ENCODE data around the gene LEKR1.
"Not testable (repeated sequence)": the region's sequence is repeated elsewhere in the genome, so short reads cannot be mapped to it uniquely, and the experiment has no call there.

Gene LEKR1

DNA sequence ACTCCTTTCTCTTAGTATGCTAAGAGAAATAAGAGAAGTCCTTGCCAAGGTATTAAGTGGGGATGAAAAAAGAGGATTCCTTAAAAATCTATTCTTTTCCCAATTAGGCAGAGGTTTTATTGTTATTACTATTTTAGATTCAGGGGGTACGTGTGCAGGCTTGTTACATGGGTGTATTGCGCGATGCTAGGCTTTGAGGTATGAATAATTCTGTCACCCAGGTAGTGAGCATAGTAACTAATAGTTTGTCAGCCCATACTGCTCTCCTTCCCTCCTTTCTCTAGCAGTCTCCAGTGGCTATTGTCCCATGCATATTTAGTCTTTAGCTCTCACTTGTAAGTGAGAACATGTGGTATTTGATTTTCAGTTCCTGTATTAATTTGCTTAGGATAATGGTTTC is 83.9 kb downstream of the LEKR1 start:
- no peak for DNase-seq

DNA sequence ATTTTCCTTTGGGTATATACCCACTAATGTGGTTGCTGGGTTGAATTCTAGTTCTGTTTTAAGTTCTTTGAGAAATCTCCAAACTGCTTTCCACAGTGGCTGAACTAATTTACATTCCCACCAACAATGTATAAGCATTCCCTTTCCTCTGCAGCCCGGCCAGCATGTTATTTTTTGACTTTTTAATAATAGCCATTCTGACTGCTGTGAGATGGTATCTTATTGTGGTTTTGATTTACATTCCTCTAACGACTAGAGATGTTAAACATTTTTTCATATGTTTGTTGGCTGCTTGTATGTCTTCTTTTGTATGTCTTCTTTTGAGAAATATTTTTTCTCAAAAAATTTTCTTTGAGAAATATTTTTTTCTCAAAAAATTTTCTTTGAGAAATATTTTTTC is 84.7 kb downstream of the LEKR1 start:
- not testable (repeated sequence) for DNase-seq

DNA sequence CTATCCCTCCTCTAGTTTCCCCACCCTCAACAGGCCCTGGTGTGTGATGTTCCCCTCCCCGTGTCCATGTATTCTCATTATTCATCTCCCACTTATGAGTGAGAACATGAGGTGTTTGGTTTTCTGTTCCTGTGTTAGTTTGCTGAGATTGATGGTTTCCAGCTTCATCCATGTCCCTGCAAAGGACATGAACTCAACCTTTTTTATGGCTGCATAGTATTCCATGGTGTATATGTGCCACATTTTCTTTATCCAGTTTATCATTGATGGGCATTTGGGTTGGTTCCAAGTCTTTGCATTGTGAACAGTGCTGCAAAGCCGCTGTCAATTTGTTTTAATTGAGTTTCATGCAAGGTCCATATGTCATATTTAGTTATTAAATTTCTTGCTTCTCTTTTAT is 88.1 kb downstream of the LEKR1 start:
- not testable (repeated sequence) for DNase-seq

DNA sequence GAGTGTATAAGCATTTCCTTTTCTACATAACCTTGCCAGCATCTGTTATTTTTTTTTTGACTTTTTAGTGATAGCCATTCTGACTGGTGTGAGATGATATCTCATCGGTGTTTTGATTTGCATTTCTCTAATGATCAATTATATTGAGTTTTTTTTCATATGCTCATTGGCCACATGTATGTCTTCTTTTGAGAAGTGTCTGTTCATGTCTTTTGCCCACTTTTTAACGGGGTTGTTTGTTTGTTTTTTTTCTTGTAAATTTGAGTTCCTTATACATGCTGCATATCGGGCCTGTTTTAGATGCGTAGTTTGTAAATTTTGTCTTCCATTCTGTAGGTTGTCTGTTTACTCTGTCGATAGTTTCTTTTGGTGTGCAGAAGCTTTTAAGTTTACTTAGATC is 89.2 kb downstream of the LEKR1 start:
- DNase-seq: no peak

DNA sequence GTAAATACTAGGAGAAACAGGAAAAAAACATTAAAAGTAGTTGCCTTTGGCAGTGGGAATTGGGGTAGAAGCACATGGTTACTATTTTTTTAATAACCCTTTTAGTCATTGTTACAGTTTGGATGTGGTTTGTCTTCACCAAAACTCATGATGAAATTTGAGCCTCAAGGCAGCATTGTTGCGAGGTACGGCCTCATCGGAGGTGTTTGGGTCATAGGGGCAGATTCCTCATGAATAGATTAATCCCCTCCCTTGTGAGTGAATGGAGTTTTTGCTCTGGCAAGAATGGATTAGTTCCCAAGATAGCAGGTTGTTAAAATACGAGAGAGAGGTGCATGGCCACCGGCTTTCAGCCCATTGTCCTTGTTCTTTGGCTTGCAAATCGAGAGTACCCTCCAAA is 92.6 kb downstream of the LEKR1 start:
- no peak for DNase-seq

DNA sequence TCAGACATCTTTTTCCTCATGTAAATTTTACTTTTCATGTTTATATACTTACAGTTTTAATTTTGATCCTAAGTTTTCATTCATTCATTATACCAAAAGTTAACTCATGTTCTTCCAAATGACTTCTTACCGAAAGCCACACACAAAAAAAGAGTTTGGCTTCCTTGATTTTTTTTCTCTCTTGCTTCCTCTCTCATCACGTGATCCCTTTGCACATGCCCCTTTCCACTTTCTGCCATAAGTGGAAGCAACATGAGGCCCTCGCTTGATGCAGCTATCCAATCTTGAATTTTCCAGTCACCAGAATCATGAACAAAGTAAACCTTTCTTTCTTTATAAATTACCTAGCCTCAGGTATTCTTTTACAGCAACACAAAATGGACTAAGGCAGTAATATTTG is 93.7 kb downstream of the LEKR1 start:
- no peak for DNase-seq

DNA sequence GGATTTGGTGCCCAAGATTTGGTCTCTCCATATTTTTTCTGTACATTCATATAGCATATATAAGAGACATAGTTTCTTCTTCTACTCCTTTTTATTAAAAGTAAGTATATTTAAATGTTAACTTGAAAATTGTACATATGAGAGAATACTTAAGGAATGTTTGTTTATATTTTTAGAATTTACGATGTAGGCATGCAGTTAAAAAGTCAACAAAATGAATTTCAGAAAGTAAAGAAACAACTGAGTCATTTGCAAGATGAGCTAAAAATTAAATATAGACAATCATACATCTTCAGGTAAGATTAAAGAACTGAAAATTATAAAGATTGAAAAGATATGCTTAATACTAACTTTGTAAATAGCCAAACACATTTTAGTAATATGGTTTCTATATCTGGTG is 94.2 kb downstream of the LEKR1 start:
- no peak for DNase-seq

DNA sequence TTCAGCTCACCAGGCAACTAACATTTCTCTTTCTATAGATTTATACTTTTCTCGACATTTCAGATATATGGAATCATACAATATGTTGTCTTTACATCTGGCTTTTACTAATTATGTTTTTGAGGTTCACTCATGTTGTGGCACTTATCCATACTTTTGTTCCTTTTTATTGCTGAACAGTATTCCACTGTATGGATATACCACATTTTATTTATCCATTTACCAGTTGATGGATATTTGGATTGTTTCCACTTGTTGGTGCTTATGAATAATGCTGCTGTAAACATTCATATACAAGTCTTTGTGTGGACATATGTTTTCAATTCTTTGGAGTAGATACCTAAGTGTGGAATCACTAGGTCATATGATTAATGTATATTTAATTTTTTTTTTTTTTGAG is 97.2 kb downstream of the LEKR1 start:
- DNase-seq: no peak

DNA sequence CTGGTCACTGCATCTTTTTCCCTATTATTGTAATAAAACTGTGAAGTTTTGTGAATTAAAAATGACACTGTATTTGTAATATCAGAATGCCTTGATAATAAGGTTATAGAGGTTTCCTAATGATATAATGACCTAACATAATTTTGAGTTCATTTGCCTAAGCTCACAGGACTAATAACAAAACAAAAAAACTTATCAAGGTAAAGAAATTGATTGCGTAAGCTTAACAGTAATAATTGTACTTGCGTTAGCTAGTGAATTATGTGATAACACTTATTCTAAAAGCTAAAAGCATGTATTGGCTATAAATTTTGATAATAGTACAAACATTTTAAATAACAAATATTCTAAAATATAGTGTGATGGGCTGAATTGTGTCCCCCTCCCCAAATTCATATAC is 112.6 kb downstream of the LEKR1 start:
- DNase-seq: no peak

DNA sequence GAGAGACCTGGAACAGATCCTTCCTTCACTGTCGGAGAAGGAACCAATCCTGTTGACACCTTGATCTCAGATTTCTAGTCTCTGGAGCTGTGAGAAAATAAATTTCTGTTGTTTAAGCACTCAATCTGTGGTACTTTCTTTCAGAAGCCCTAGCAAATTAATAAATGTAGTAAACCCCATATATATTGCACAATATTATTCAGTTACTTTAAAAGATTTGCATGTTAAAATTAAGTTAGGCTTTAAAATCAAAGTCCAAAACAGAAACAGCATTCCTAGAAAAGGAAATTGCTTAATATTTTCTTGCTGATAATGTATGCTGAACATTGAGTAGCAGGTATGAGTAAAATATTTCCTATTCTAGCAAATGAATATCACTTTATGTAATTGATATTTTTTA is 113.2 kb downstream of the LEKR1 start:
- no peak for DNase-seq

DNA sequence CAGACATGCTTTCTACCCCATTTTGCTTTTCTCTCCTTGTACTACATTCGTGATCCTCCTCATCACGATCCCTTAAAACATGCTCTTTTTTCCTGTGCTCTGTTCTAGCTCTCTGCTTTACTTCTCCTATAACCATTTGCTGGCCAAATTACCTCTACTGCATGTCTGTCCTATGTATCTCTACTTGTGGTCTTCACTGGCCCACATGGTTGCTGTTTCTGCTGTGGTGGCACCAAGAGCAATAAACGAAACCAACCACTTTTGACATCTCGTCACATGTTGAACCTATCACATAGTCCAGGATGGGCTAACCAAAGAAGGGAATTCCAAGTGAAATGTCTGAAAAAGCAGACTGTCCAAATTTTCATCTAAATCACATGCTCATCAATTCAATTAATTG is 115.2 kb downstream of the LEKR1 start:
- no peak for DNase-seq

DNA sequence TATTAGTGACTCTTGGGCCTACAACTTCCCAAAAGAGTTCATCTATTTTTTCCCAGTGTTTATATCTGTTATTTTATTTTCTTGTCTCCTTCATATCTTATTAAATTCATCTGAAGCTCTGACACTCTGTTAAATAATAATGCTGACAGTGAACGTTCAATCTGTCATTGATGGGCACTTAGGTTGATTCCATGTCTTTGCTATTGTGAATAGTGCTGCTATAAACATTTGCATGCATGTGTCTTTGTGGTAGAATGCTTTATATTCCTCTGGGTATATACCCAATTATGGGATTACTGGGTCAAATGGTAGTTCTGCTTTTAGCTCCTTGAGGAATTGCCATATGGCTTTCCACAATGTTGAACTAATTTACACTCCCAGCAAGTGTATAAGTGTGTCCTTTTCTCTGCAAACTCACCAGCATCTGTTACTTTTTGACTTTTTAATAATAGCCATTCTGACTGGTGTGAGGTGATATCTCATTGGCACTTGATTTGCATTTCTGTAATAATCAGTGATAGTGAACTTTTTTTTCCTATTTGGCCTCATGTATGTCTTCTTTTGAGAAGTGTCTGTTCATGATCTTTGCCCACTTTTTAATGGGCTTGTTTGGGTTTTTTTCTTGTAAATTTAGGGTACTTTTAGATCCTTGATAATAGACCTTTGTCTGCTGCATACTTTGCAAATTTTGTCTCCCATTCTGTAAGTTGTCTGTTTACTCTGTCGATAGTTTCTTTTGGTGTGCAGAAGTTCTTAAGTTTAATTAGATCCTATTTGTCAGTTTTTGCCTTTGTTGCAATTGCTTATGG is 122.5 kb downstream of the LEKR1 start:
- no peak for DNase-seq

DNA sequence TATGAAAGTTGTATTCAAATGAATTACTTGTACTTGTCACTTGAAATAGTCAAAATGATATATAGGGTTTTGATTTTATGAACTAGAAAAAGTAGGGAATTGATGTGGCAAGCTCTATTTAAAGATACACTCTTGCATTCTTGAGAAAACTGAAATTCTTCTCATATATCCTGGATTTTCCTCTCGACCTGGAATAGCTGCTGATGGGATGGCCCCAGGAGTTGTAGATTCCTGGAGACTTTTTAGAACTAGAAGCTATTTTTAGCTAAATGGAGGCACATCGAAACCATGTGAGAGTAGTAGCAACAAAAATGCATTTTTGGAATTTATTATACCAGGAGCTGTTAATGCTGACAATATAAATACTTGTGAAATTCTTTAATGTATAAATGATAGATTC is 125.9 kb downstream of the LEKR1 start:
- DNase-seq: no peak

DNA sequence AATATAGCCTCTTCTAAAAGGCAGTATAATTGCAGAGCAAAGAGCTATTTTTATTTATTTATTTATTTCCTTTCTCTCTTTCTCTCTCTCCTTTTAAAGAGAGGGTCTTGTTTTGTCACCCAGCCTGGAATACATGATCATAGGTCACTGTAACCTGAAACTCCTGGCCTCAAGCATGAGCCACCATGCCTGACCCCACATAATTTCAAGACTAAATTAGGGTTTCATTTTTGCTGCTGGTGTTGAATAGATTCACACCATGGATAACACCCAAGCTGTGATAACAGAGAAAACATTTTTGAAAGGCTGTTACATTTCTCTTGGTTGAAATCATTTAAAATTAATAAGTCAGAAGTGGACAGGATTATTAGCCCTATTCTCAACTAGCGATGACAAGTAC is 131.6 kb downstream of the LEKR1 start:
- no peak for DNase-seq

DNA sequence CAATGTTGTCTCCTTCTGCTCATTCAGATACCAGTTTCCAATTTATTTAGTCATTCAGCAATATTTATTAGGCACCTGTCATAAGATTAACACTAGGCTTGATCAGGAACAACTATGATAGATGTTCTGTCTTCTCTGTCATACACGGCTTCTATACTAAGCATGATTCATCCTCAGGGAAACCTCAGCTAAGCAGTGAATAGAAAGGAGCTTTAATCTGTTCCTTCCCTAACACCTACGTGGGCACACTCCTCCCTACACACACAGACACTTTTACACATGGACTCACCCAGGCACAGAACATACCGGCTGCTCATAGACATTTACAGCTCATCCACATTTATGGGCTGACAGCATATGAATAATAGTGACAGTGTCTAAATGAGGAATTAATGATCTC is 136.9 kb downstream of the LEKR1 start:
- no peak for DNase-seq

DNA sequence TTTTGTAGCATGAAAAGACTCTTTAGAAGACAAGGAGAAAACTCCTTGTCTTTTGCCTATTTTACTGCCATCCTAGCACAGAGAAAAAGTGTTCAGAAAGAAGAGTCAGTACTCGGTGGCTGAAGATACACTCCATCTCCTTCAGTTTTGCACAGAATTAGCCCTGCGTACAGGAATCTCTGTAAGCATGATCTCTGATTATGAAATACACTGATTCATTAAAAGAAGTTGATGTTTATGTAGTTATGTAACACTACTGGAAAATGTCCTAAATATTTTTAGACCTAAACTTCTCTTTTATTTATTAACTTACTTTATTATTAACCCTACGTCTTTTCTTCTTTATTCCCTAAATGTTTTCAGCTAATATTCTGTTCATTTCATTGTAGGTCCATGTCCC is 138.4 kb downstream of the LEKR1 start:
- DNase-seq: no peak

DNA sequence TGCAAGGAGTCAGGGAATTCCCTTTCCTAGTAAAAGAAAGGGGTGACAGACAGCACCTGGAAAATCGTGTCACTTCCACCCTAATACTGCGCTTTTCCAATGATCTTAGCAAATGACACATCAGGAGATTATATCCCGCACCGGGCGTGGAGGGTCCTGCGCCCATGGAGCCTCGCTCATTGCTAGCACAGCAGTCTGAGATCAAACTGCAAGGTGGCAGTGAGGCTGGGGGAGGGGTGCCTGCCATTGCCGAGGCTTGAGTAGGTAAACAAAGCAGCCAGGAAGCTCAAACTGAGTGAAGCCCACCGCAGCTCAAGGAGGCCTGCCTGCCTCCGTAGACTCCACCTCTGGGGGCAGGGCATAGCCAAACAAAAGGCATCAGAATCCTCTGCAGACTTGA is 140.2 kb downstream of the LEKR1 start:
- not testable (repeated sequence) for DNase-seq

DNA sequence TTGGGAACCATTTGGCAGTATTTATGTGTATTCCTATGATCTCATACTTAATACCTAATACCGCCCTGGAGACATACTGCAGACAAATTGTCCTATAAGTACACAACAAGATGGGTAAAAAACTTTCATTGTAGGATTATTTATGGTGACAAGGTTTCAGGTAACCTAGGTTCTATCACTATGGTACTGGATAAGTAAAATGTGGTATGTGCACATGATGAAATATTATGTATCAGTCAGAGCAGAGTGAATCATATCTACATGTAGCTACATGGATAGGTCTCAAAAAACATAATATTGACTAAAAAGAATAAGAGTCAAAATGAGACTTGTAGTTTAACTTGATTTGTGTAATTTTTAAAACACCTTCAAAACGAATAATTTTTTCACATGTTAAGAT is 147.8 kb downstream of the LEKR1 start:
- DNase-seq: no peak

DNA sequence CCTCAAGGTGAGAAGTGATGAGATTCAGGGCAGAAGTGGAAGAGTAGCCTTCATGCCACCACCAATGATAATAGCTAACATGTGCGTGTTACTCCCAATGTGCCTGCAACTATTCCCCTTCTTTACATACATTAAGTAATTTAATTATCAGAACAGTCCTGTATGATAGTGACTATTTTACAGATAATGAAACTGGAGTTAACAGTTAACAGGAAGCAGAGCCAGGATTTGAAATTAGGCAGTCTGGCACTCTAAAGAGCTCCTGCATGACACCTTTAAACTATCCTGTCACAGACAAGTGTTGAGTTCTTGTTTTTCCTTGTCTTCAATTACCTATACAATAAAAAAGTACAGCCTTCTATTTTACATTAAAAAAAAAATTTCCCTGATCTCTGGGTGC is 148.8 kb downstream of the LEKR1 start:
- no peak for DNase-seq

DNA sequence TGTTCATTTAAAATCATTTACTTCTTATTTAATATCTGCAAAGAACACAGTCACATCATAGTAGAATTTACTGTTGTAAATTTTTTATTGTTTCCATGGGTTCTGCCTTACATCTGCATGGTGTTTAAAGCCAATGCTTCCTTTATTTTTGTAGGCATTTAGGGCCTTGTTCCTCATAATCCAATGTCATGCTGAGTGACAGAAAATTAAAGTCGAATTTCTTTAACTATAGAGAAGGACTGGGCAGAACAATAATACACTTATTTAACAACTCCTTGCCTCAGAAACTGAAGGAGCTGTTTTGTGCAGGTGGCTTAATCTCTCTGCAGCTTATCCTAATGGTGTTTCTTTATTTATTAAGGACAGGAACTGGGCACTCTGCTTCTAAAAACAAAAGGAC is 149.6 kb downstream of the LEKR1 start:
- no peak for DNase-seq

DNA sequence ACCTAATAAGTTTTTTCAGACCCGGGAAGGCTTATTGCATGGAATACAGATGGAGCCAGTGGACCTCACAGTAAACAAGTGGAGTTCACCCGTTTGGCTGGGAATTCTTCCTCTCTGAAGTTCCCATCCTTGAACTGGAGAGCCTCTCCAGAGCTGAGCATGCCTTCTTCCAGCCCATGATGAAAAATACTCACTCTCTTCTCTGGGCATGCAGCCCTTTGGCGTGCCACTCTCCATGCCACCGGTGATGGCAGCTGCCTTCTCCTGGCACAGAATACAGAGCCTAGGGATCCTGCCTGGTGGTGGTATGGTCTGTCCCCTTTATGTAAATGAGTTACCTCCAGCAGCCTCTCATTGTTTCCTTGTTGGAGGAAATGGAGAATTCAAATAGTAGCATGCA is 150.8 kb downstream of the LEKR1 start:
- DNase-seq: no peak

DNA sequence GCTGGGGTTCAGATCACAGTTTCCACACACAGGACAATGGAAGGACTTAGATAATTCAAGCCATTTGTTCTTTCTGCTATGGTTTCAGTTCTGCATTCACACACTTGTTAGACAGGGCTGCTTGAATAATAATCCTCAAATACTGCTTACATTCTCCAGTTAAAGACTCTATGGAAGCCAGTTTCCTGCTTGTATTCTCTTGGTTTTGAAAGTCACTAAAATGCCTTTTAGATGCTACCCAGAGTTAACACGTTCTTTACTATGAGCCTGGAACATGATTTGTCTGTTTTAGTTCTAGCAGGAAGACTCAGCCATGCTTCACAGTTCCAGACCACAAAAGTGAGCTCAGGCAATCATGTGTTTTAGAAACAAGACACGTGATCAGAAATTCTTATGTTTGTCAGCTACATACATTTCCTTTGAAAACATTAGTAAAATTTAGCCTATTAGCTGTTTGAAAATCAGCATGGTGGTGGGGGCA is 152.4 kb downstream of the LEKR1 start:
- no peak for DNase-seq

DNA sequence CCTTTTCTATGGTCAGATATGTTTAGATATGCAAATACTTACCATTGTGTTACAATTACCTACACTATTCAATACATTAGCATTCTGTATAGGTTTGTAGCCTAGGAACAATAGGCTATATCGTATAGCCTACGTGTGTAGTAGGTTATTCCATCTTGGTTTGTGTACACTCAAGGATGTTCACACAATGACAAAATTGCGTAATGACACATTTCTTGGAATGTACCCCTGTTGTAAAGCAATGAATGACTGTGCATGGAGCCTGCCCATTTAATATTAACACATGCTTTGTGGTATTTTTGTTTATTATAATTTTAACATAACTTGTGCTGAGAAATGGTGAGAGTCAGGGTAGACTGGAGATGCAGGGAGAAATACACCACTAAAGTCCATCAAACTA is 154.9 kb downstream of the LEKR1 start:
- no peak for DNase-seq

DNA sequence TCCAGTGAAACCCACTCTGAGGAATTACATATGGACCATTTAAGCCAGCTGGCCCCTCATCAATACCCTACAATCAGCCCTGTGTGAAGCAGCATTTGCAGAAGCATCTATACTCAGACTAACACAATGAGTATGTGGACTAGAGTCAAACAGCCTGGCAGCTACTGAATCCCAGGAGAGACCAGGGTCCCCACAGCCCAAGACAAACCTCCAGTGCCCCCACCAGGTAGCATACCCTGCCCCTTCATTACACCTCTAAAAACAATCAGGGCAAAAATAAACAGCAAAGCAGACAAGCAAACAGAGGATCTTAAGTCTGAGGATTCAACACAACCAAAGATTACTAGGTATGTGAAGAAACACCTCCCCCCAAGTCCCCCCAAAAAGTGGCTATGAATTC is 157.4 kb downstream of the LEKR1 start:
- no peak for DNase-seq

DNA sequence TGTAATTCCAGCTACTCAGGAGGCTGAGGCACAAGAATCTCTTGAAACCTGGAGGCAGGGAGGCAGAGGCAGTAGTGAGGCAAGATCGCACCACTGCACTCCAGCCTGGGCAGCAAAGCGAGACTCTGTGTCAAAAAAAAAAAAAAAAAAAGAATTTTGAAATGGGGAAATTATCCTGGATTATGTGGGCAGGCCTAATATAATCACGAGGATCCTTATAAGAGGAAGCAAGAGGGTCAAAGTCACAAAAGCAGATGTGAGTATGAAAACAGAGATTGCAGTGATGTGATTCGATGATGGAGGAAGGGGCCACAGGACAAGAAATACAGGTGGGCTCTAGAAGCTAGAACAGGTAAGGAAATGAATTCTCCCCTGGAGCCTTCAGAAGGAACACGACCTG is 159.6 kb downstream of the LEKR1 start:
- no peak for DNase-seq
